Inflammatory macrophage (primary cell): ENCODE results near the gene FAHD2A.
A peak's percentile ranks its signal among the peaks of the same experiment; 100 is the strongest.
"Not testable (repeated sequence)": the region's sequence is repeated elsewhere in the genome, so short reads cannot be mapped to it uniquely, and the experiment has no call there.

Experiments used
- DNase-seq, 2 donors: peaks; one replicate each; pipeline ENCODE4 v3.0.0-alpha.2; 2020 to 2022
- total RNA-seq, 18 experiments: gene quantifications; one replicate each; lab custom pipeline; 2026; ENCODE audit warnings: mixed read lengths in 6 of 18, inconsistent platforms in 2 of 18; lab: John Stamatoyannopoulos, UW

The FAHD2A gene
- total RNA-seq: 8.9 to 23.0 (median 14.7) reads per million in 18 experiments

DNA sequence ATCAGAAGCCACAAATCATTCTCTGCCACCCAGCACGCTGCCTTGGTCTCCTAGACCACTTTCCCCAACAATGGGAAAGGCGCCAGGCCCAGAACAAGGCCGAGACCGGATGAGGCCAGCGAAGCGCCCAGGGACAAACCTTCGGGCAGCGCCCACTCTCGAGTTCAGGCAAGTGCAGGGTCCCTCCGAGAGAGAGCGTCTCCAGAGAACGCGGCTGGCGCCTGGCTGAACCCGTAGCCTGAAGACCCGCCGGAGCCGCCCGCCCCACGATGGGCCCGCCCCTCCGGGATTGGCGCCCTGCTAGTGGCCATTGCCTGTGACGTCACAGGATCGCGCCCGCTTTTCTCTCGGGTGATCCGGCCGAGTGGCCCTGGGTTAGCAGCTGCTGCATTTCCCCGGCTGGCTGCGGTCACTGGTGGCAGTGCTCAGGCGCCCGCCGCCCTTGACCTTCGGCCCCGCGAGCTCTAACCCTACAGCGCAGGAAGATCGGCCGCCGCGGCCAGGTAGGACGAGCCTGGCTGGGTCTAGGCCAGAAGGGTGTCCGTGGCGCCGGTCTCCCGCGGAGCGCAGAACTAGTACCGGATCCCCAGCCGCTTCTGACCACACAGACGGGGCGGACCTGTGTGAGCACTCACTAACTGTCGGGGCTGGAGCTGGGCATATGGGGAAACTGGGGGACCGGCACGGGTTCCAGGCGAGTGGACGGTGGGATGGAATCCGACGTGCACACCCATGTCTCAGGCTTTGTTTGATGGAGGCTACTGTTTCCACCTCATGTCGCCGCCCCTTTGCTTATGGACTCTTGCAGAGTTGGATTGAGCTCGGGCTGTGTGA, at the start of gene FAHD2A:
Gene FAHD2A, plus strand, starts transcription at position 339 of the 834 bp plus-strand sequence. CDS start 2,851 bp downstream, outside the sequence.
- peak; percentile 91 to 94 for DNase-seq

DNA sequence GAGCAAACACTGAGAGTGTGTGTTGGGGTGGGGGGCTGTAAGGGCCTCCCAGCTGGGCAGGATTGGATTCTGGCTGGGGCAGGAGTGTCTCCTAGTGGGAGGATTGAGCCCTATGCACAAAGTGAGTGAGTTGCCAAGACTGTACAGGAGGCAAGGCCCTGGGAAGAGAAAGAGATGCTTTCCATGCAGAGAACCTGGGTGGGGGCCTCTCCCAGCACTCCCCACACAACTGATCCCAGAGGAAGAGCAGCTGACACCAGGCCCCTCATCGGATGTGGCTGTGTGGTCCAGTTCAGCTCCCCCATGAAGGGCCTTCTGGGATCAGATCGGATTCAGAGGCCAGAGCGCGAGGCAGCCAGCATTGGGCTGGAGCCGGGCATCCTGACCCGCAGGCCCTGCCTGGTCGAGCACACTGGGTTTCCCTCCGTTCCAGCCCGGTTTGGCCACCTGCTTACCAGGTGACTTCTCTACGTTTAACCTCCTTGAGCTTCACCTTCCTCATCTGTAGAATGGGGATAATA, 49.4 kb upstream of the FAHD2A start:
- DNase-seq: no peak

DNA sequence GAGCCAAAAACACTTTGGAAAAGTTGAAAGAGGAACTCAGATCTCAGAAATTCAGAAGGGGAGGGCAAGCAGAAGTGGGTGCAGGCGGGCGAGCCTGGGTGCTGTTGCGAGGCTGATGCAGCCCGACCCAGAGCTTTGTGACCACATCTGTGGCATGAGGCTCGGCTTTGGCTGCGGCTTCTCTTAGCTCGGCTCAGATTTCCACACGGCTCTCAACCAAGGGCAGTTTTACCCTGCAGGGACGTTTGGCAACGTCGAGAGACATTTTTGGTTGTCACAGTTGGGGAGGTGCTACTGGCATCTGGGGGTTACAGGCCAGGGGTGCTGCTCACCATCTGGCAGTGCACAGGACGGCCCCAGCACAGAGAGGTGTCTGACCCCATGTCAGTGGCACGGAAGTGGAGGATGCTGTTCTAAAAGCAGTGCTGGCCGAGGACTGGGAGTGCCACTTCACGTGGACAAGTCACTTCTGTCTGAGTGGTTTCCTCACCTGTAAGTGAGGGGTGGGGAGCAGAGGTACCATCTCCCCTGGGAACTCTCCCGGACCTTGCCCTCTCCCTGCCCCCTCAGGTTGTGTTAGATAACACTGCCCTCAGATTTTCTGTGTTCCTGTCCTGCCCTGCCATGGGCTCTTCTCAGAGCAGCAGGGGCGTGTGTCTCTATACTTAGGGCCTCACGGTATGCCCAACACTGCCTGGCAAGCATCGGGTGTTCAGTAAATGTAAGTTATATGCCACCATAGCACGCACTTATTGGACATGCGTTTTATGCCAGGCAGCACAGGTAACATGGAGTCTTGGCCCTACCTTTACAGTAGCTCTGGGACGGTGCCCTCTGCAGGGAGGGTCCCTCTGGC, 48.7 kb upstream of the FAHD2A start:
- DNase-seq: peak in 1 of 2 donors; percentile 5

- no peak for DNase-seq
Measured at GRCh38 chr2:95354469-95354901, 48.0 kb upstream of the FAHD2A start.

DNA sequence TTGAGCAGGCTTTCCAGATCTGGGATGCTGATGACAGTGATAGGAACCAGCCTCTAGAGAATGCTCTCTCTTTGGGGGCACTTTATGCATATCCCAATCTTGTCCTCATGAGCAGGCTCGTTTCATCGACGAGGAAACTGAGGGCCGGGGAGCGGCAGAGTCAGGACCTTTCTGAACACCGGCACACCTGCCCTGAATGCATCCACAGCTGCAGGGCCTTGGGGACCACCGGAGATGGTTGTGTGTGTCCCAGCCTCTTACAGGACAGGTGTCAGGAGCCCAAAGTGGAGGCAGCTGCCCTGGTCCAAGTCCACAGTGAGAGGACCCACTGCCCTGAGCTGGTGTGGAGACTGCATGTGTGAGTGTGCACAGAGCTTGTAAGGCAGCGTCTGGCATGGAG, 47.6 kb upstream of the FAHD2A start:
- no peak for DNase-seq

GRCh38 chr2:95355486-95355885, 47.0 kb upstream of the FAHD2A start:
- not testable (repeated sequence) for DNase-seq

DNA sequence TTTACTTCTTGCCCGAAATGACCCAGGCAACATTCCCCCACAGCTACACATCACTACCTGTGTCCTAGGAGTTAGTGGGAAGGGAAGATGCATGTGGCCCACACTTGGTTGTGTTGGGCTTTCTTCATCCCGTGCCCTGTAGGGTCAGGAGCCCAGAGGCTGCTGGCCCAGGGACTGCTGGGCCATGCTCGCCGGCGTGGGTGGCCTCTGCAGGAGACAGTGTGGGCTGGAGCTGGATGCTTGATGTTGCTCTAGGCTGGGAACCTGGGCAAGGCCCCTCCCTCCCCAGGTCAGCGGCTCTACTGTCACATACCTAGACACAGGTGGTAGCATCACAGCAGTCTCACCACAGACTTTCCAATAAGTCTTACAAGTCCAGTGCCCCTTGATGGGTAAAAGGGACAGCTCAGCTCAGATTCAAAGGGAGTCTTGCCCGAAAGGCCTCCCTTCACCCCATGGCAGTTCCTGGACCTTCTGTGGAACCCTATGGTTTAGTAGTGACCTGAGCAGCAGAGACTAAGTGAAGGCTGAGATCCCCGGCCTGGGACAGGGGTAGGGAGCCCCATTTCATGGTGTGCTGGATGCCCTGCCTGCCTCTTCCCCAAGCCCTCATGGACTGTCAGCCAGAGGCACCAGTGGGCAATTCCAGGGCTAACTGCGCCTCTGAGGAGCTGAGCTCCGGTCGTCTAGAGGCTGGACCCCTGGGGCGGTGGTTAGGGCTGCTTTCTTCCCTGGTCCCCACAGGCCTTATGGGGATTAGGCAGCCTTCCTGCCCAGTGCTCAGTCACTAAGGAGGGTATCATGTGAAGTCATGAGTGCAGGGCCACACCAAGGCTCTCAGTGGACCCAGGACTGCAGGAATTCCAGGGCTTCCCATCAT, 45.4 kb upstream of the FAHD2A start:
- DNase-seq: no peak

DNA sequence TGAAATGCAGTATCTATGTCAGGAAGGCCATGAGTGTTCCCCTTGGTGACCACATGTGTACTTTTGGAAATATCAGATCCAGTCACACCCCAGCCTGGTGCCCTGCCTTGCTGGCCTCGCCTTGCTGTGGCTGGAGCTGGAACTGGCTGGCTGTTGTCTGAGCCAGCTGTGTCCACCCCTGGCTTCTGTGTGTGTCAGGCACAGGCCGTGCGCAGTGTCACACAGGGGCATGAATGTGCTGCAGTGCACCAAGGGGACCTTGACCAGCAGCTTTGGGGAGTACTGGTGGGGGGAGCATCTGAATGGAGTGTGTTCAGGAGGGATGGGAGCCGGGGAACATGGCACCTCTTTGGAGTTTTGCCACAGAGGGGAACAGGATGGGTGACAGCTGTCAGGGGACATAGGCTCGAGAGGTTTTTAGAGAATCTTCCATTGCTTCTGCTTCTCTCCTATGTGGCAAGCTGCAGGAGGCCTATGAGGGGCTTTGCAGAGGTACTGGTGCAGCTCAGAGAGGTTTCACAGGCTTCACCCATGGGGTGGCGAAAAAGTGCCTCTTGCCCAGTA, 44.7 kb upstream of the FAHD2A start:
- no peak for DNase-seq

- DNase-seq: no peak
Measured at GRCh38 chr2:95359031-95359430, 43.5 kb upstream of the FAHD2A start.

- DNase-seq: no peak
Measured at GRCh38 chr2:95359501-95359930, 43.0 kb upstream of the FAHD2A start.

- DNase-seq: no peak
Measured at GRCh38 chr2:95361216-95361980, 41.1 kb upstream of the FAHD2A start.

DNA sequence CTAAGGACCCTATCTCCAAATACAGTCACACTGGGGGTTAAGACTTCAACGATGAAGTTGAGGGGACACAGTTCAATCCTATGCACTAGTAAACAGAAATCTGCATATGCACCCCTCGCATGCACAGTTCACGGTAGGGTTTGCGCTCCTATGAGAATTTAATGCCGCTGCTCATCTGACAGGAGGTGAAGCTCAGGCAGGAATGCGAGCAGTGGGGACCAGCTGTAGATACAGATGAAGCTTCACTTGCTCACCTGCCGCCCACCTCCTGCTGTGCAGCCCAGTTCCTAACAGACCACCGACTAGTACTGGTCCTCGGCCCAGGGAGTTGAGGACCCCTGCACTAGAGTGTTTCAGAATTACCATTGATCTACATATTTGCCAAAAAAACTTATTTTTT, 40.0 kb upstream of the FAHD2A start:
- DNase-seq: no peak

GRCh38 chr2:95366514-95366913, 36.0 kb upstream of the FAHD2A start:
- no peak for DNase-seq

- DNase-seq: no peak
Measured at GRCh38 chr2:95372216-95372829, 30.2 kb upstream of the FAHD2A start.

DNA sequence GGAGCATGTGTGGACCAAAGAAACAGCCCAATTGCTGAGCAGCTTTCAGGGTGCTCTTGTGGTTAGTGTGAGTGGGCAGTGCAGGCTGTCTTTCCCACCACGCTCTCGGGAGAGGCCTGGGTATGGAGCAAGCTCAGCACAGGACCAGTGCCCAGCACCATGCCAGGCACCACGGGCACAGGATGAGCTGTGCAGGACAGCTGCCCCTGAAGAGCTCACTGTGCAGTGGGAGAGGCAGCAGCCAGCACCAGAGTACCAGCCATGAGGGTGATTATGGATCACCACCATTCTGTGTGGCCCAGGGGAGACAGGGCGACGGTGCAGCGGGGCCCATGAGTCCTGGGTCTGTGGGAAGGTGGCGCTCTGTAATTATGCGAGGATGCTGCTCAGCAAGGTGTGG, 29.7 kb upstream of the FAHD2A start:
- no peak for DNase-seq

DNA sequence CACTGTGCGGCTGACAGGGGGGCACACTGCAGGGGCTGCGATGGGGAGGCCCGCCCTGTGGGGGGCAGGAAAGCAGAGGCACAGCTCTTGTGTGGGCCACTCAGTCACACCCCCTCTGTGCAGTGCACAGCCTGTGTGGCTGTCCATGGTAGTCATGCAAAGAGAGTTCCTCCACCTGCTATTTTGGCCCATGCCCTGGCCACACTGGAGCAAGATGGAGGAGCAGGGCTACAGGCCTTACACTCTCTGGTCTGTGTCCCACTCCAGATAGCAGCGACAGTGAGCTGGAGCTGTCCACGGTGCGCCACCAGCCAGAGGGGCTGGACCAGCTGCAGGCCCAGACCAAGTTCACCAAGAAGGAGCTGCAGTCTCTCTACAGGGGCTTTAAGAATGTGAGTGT, 28.5 kb upstream of the FAHD2A start:
- no peak for DNase-seq

DNA sequence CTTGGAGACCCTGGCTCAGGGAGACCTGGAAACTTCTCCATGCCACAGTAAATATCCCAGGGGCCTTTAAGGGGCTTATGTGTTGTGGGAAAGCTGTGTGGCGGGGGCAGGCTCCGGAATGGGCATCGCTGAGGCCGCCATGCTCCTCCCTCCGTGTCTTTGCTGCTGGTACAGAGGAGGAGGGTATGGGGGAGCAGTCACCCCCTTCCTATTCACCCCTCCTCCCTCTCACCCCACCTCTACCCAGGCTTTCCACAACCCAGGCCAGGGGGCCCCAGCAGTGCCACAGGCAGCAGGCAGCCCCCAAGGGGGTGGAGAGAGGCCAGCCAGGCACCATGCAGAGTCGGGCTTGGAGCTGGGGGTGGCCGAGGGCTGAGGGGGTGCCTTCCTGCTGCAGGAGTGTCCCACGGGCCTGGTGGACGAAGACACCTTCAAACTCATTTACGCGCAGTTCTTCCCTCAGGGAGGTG, 28.0 kb upstream of the FAHD2A start:
- DNase-seq: no peak

DNA sequence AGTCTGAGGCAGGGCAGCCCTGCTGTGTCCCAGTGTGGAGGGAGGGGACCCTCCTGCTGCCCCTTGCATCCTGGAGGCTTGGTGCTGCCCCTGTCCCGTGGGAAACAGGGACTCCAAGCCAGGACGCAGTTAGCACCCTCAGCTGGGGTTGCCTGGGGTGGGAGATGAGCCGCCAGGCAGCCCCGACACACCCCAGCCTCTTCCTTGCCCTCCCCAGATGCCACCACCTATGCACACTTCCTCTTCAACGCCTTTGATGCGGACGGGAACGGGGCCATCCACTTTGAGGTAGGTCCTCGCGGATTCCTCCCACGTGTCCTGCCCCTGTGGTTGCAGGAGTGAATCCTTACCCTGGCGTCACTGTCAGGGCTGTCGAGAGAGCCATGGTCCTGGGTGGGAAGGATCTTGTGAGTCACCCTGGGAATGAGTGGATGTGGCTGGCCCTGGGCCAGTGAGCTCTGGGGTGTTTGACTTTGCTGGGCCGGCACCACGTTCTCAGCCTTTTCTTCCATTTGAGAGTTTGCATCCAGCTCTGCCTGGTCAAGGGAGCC, 27.5 kb upstream of the FAHD2A start:
- no peak for DNase-seq

GRCh38 chr2:95375532-95376150, 26.9 kb upstream of the FAHD2A start:
- DNase-seq: no peak
